T-helper 2 cell (primary cell): ENCODE results near the gene UGT2A1.
"Not testable (repeated sequence)": the region's sequence is repeated elsewhere in the genome, so short reads cannot be mapped to it uniquely, and the experiment has no call there.

Source experiments
- DNase-seq, 5 experiments: peaks; one replicate each; pipeline versions ENCODE4 v3.0.0 to v3.0.0-alpha.2; 2012 to 2022
- total RNA-seq, 2 donors: gene quantifications; one replicate each; lab custom pipeline; 2026; lab: John Stamatoyannopoulos, UW

UGT2A1 gene
- total RNA-seq = 0 to 0.07 reads per million in 2 donors

GRCh38 chr4:69653147-69653546 lies at the start of gene UGT2A1:
Gene UGT2A1, minus strand, starts transcription at chr4:69653247. Its CDS starts 5,603 bp downstream, at chr4:69647644.
- no peak for DNase-seq

- no peak for DNase-seq
These were observed 49.2 kb upstream of the UGT2A1 start for GRCh38 chr4:69702201-69702600.

- DNase-seq = no peak
These were observed 48.6 kb upstream of the UGT2A1 start for GRCh38 chr4:69701696-69702095.

- DNase-seq = no peak
These were observed 44.6 kb upstream of the UGT2A1 start for GRCh38 chr4:69697536-69698242.

GRCh38 chr4:69689599-69689998 lies 36.6 kb upstream of the UGT2A1 start:
- peak in 1 of 5 experiments; percentile 26 for DNase-seq

- DNase-seq = no peak
These were observed 31.8 kb upstream of the UGT2A1 start for GRCh38 chr4:69684804-69685203.

GRCh38 chr4:69668680-69669079 lies 15.6 kb upstream of the UGT2A1 start:
- no peak for DNase-seq

GRCh38 chr4:69664009-69664408 lies 11.0 kb upstream of the UGT2A1 start:
- DNase-seq = not testable (repeated sequence)

GRCh38 chr4:69661130-69661803 lies 8.2 kb upstream of the UGT2A1 start:
- DNase-seq = peak in 1 of 5 experiments; percentile 6

- DNase-seq = no peak
These were observed 5.1 kb upstream of the UGT2A1 start for GRCh38 chr4:69658133-69658532.

GRCh38 chr4:69656653-69657158 lies 3.7 kb upstream of the UGT2A1 start:
- no peak for DNase-seq

GRCh38 chr4:69650872-69651271 lies 2.2 kb downstream of the UGT2A1 start:
- no peak for DNase-seq

- DNase-seq = no peak
These were observed 3.4 kb downstream of the UGT2A1 start for GRCh38 chr4:69649629-69650028.

- DNase-seq = no peak
These were observed 3.8 kb downstream of the UGT2A1 start for GRCh38 chr4:69649207-69649606.

- no peak for DNase-seq
These were observed 10.1 kb downstream of the UGT2A1 start for GRCh38 chr4:69642961-69643360.

GRCh38 chr4:69640289-69640688 lies 12.8 kb downstream of the UGT2A1 start:
- no peak for DNase-seq

GRCh38 chr4:69639542-69639941 lies 13.5 kb downstream of the UGT2A1 start, which contains the start of gene UGT2A2:
Gene UGT2A2, minus strand, starts transcription at chr4:69639642. Its CDS starts 2 bp downstream, at chr4:69639640.
- no peak for DNase-seq

GRCh38 chr4:69617083-69617694 lies 35.9 kb downstream of the UGT2A1 start:
- DNase-seq = no peak

GRCh38 chr4:69610484-69610883 lies 42.6 kb downstream of the UGT2A1 start:
- DNase-seq = no peak

GRCh38 chr4:69601065-69601464 lies 52.0 kb downstream of the UGT2A1 start:
- DNase-seq = no peak

- DNase-seq = no peak
These were observed 53.0 kb downstream of the UGT2A1 start for GRCh38 chr4:69600013-69600412.

- DNase-seq = no peak
These were observed 58.7 kb downstream of the UGT2A1 start for GRCh38 chr4:69594382-69594781.

GRCh38 chr4:69591364-69591763 lies 61.7 kb downstream of the UGT2A1 start:
- DNase-seq = no peak

- no peak for DNase-seq
These were observed 63.2 kb downstream of the UGT2A1 start for GRCh38 chr4:69589884-69590283.
